NCI-H774 (cell line): ENCODE data around the gene LCTL.
"Not testable (repeated sequence)": the region's sequence is repeated elsewhere in the genome, so short reads cannot be mapped to it uniquely, and the experiment has no call there.

Experiments
- DNase-seq: peaks from one replicate; lab custom pipeline; 2025; lab: John Stamatoyannopoulos, UW

Gene LCTL

GRCh38 chr15:66500346-66500745 is 65.5 kb downstream of the LCTL start:
- not testable (repeated sequence) for DNase-seq

GRCh38 chr15:66498501-66499386 is 67.1 kb downstream of the LCTL start:
- no peak for DNase-seq
